K562 (cell line): ENCODE data around the gene THADA.

Experiments
- BHLHE40 ChIP-seq: IDR thresholded peaks from 2 replicates; pipeline ENCODE4 v1.6.1; 2011; ENCODE audit warnings: low read length, improper control_type of control experiment
- BMI1 ChIP-seq: fragments of 150-350 bp; IDR thresholded peaks from 2 replicates; pipeline ENCODE4 v1.6.1; 2014; ENCODE audit warnings: low read length
- POLR2A ChIP-seq: fragments of 450-650 bp; conservative IDR thresholded peaks from 2 replicates; pipeline ENCODE4 v1.6.1; 2016
- RHOXF2B ChIP-seq: fragments of 250-450 bp; sonication (Bioruptor Pico); conservative IDR thresholded peaks from 2 replicates; pipeline ENCODE4 v1.5.1; 2021
- TAF1 ChIP-seq: IDR thresholded peaks from 2 replicates; pipeline ENCODE4 v1.6.1; 2011; ENCODE audit warnings: mild to moderate bottlenecking, low read length, moderate library complexity; ENCODE audit not compliant: insufficient read depth, control insufficient read depth, severe bottlenecking; ENCODE audit errors: extremely low read depth
- TBP ChIP-seq: optimal IDR thresholded peaks from 2 replicates; pipeline ENCODE3; 2011; ENCODE audit warnings: low read depth, low read length, improper control_type of control experiment
- TF ChIP-seq, protein P1 (sequence below): sonication (generic); formaldehyde crosslinking; IDR thresholded peaks from 2 replicates; pipeline ENCODE4 v1.8.0; 2023; ENCODE audit warnings: mild to moderate bottlenecking, missing genetic modification reagents
- TF ChIP-seq, protein P2 (sequence below), 2 experiments: fragments of 450-650 bp; formaldehyde crosslinking in 1 of 2; IDR thresholded peaks; 2 replicates each; pipeline versions ENCODE4 v1.4.0 to v1.6.1; 2014 to 2020; ENCODE audit warnings: mild to moderate bottlenecking in 2 of 2, borderline replicate concordance in 1 of 2, low read depth in 1 of 2
- TF ChIP-seq, protein P3 (sequence below), 3 experiments: IDR thresholded peaks in 2 of 3; conservative IDR thresholded peaks in 1 of 3; 2 replicates each; pipeline ENCODE4 v1.5.1; 2011 to 2012; ENCODE audit warnings: low read length in 3 of 3, mild to moderate bottlenecking in 3 of 3, control low read depth in 2 of 3, improper control_type of control experiment in 1 of 3, inconsistent platforms in 1 of 3, low read depth in 1 of 3, mixed read lengths in 1 of 3, moderate library complexity in 1 of 3; ENCODE audit not compliant: insufficient read depth in 2 of 3
- TF ChIP-seq, protein P4 (sequence below): sonication (generic); formaldehyde crosslinking; IDR thresholded peaks from 2 replicates; pipeline ENCODE4 v1.8.0; 2022; ENCODE audit warnings: missing genetic modification reagents, mild to moderate bottlenecking, borderline replicate concordance
- TF ChIP-seq, protein P5 (sequence below): sonication (generic); formaldehyde crosslinking; IDR thresholded peaks from 2 replicates; pipeline ENCODE4 v1.8.1; 2023; ENCODE audit warnings: mild to moderate bottlenecking, missing genetic modification reagents

DNA sequence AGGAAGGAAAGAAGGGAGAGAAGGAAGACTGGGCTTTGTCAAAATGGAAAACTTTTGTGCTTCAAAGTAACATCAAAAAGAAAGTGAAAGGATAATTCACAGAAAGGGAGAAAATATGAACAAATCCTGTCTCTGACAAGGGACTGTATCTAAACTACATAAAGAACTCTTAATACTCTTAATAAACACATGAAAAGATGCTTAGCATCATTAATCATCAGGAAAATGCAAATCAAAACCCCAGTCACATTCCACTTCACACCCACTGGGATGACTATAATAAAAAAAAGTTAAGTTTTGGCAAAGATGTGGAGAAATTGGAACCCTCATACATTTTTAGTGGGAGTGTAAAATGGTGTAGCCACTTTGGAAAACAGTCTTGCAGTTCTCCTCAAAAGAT lies 357.7 kb downstream of the THADA start:
- TF ChIP-seq, protein P1, sequence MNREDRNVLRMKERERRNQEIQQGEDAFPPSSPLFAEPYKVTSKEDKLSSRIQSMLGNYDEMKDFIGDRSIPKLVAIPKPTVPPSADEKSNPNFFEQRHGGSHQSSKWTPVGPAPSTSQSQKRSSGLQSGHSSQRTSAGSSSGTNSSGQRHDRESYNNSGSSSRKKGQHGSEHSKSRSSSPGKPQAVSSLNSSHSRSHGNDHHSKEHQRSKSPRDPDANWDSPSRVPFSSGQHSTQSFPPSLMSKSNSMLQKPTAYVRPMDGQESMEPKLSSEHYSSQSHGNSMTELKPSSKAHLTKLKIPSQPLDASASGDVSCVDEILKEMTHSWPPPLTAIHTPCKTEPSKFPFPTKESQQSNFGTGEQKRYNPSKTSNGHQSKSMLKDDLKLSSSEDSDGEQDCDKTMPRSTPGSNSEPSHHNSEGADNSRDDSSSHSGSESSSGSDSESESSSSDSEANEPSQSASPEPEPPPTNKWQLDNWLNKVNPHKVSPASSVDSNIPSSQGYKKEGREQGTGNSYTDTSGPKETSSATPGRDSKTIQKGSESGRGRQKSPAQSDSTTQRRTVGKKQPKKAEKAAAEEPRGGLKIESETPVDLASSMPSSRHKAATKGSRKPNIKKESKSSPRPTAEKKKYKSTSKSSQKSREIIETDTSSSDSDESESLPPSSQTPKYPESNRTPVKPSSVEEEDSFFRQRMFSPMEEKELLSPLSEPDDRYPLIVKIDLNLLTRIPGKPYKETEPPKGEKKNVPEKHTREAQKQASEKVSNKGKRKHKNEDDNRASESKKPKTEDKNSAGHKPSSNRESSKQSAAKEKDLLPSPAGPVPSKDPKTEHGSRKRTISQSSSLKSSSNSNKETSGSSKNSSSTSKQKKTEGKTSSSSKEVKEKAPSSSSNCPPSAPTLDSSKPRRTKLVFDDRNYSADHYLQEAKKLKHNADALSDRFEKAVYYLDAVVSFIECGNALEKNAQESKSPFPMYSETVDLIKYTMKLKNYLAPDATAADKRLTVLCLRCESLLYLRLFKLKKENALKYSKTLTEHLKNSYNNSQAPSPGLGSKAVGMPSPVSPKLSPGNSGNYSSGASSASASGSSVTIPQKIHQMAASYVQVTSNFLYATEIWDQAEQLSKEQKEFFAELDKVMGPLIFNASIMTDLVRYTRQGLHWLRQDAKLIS (CRISPR knock-in tag) = no peak
- TF ChIP-seq RHOXF2B (CRISPR knock-in tag) (no peak), POLR2A (no peak), BHLHE40 (no peak), BMI1 (no peak), TBP (no peak), TAF1 (no peak)
- TF ChIP-seq, protein P2, sequence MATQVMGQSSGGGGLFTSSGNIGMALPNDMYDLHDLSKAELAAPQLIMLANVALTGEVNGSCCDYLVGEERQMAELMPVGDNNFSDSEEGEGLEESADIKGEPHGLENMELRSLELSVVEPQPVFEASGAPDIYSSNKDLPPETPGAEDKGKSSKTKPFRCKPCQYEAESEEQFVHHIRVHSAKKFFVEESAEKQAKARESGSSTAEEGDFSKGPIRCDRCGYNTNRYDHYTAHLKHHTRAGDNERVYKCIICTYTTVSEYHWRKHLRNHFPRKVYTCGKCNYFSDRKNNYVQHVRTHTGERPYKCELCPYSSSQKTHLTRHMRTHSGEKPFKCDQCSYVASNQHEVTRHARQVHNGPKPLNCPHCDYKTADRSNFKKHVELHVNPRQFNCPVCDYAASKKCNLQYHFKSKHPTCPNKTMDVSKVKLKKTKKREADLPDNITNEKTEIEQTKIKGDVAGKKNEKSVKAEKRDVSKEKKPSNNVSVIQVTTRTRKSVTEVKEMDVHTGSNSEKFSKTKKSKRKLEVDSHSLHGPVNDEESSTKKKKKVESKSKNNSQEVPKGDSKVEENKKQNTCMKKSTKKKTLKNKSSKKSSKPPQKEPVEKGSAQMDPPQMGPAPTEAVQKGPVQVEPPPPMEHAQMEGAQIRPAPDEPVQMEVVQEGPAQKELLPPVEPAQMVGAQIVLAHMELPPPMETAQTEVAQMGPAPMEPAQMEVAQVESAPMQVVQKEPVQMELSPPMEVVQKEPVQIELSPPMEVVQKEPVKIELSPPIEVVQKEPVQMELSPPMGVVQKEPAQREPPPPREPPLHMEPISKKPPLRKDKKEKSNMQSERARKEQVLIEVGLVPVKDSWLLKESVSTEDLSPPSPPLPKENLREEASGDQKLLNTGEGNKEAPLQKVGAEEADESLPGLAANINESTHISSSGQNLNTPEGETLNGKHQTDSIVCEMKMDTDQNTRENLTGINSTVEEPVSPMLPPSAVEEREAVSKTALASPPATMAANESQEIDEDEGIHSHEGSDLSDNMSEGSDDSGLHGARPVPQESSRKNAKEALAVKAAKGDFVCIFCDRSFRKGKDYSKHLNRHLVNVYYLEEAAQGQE (IDR thresholded peaks at IDR 0.05; ENCODE audit: borderline replicate concordance) = no peak
- TF ChIP-seq, protein P2 (CRISPR knock-in tag; IDR thresholded peaks at IDR 0.05; ENCODE audit: low read depth) = no peak
- TF ChIP-seq, protein P3, sequence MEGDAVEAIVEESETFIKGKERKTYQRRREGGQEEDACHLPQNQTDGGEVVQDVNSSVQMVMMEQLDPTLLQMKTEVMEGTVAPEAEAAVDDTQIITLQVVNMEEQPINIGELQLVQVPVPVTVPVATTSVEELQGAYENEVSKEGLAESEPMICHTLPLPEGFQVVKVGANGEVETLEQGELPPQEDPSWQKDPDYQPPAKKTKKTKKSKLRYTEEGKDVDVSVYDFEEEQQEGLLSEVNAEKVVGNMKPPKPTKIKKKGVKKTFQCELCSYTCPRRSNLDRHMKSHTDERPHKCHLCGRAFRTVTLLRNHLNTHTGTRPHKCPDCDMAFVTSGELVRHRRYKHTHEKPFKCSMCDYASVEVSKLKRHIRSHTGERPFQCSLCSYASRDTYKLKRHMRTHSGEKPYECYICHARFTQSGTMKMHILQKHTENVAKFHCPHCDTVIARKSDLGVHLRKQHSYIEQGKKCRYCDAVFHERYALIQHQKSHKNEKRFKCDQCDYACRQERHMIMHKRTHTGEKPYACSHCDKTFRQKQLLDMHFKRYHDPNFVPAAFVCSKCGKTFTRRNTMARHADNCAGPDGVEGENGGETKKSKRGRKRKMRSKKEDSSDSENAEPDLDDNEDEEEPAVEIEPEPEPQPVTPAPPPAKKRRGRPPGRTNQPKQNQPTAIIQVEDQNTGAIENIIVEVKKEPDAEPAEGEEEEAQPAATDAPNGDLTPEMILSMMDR (IDR thresholded peaks at IDR 0.05 in 2 of 3, conservative IDR thresholded peaks at IDR 0.05 in 1 of 3; ENCODE audit: insufficient read depth in 2 of 3, low read depth in 1 of 3, low read length in 3 of 3) = no peak
- TF ChIP-seq, protein P4, sequence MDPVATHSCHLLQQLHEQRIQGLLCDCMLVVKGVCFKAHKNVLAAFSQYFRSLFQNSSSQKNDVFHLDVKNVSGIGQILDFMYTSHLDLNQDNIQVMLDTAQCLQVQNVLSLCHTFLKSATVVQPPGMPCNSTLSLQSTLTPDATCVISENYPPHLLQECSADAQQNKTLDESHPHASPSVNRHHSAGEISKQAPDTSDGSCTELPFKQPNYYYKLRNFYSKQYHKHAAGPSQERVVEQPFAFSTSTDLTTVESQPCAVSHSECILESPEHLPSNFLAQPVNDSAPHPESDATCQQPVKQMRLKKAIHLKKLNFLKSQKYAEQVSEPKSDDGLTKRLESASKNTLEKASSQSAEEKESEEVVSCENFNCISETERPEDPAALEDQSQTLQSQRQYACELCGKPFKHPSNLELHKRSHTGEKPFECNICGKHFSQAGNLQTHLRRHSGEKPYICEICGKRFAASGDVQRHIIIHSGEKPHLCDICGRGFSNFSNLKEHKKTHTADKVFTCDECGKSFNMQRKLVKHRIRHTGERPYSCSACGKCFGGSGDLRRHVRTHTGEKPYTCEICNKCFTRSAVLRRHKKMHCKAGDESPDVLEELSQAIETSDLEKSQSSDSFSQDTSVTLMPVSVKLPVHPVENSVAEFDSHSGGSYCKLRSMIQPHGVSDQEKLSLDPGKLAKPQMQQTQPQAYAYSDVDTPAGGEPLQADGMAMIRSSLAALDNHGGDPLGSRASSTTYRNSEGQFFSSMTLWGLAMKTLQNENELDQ (CRISPR knock-in tag) = no peak
- TF ChIP-seq, protein P5, sequence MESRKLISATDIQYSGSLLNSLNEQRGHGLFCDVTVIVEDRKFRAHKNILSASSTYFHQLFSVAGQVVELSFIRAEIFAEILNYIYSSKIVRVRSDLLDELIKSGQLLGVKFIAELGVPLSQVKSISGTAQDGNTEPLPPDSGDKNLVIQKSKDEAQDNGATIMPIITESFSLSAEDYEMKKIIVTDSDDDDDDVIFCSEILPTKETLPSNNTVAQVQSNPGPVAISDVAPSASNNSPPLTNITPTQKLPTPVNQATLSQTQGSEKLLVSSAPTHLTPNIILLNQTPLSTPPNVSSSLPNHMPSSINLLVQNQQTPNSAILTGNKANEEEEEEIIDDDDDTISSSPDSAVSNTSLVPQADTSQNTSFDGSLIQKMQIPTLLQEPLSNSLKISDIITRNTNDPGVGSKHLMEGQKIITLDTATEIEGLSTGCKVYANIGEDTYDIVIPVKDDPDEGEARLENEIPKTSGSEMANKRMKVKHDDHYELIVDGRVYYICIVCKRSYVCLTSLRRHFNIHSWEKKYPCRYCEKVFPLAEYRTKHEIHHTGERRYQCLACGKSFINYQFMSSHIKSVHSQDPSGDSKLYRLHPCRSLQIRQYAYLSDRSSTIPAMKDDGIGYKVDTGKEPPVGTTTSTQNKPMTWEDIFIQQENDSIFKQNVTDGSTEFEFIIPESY (CRISPR knock-in tag) = no peak
